PC-3 (cell line): Measurements from ENCODE around the gene PLPPR3. TPM values are rescaled to one million over a fixed set of nuclear protein-coding genes. Genes with fewer than 3 reads are reported as not detected.
"Not testable (repeated sequence)": the region's sequence is repeated elsewhere in the genome, so short reads cannot be mapped to it uniquely, and the experiment has no call there.

Experiments used
- ATAC-seq: fragments of 200-7000 bp; cut with Tn5 transposase; 2 replicates; pipeline ENCODE4 v1.9.1; 2020; ENCODE audit warnings: mild to moderate bottlenecking, moderate library complexity
- BruUV-seq: library from RNA; stranded (reverse); fragments of 400-500 nt; replicated peaks from 2 replicates; lab custom pipeline; 2021; lab: Mats Ljungman, UMichigan
- CTCF ChIA-PET: fragments of 300-600 bp; sonication (Branson Sonifier 250); formaldehyde crosslinking; loops from one replicate; lab custom pipeline; 2022; ENCODE audit warnings: antibody characterized with exemption; lab: Charles Lee
- POLR2A ChIA-PET: fragments of 300-600 bp; sonication (Branson Sonifier 250); formaldehyde crosslinking; loops from one replicate; lab custom pipeline; 2022; ENCODE audit warnings: antibody characterized with exemption; ENCODE audit not compliant: unreplicated experiment; lab: Charles Lee
- DNase-seq: peaks from one replicate; pipeline ENCODE4 v3.0.0-alpha.2; 2015
- H2AFZ ChIP-seq: fragments of 300-600 bp; sonication (generic); 2 replicates; pipeline ENCODE4 v1.6.0; 2016; ENCODE audit warnings: antibody characterized with exemption, low read length
- H3F3A ChIP-seq: fragments of 300-600 bp; sonication (generic); one replicate; pipeline ENCODE4 v1.6.0; 2017; ENCODE audit warnings: antibody characterized with exemption, low read length, control low read depth, mild to moderate bottlenecking; ENCODE audit not compliant: unreplicated experiment
- H3K27ac ChIP-seq: fragments of 300-600 bp; sonication (generic); 2 replicates; pipeline ENCODE4 v1.5.1; 2016; ENCODE audit warnings: mild to moderate bottlenecking, low read length
- H3K27me3 ChIP-seq: fragments of 300-600 bp; sonication (generic); 2 replicates; pipeline ENCODE4 v1.6.1; 2016; ENCODE audit warnings: low read length, mixed read lengths
- H3K36me3 ChIP-seq: fragments of 300-600 bp; sonication (generic); 2 replicates; pipeline ENCODE4 v1.6.1; 2016; ENCODE audit warnings: low read depth, mixed run types, low read length, mixed read lengths
- H3K4me1 ChIP-seq: fragments of 300-600 bp; sonication (generic); 2 replicates; pipeline ENCODE4 v1.5.1; 2016; ENCODE audit warnings: low read length; ENCODE audit not compliant: insufficient read depth
- H3K4me2 ChIP-seq: fragments of 300-600 bp; sonication (generic); 2 replicates; pipeline ENCODE4 v1.6.0; 2016; ENCODE audit warnings: low read length
- H3K4me3 ChIP-seq: fragments of 300-600 bp; sonication (generic); 2 replicates; pipeline ENCODE4 v1.5.1; 2016; ENCODE audit warnings: mild to moderate bottlenecking, low read length, mixed read lengths
- H3K79me2 ChIP-seq: fragments of 300-600 bp; sonication (generic); 2 replicates; pipeline ENCODE4 v1.6.1; 2017; ENCODE audit warnings: low read length, mixed read lengths
- H3K9ac ChIP-seq: fragments of 300-600 bp; sonication (generic); 2 replicates; pipeline ENCODE4 v1.6.0; 2016; ENCODE audit warnings: mild to moderate bottlenecking, low read length
- H3K9me2 ChIP-seq: fragments of 300-600 bp; sonication (generic); replicated peaks from 2 replicates; pipeline ENCODE4 v1.6.1; 2016; ENCODE audit warnings: mixed run types, low read length, mixed read lengths
- H3K9me3 ChIP-seq: fragments of 300-600 bp; sonication (generic); 2 replicates; pipeline ENCODE4 v1.6.1; 2016; ENCODE audit warnings: low read length, mixed read lengths
- H4K20me1 ChIP-seq: fragments of 300-600 bp; sonication (generic); 2 replicates; pipeline ENCODE4 v1.6.1; 2016; ENCODE audit warnings: low read length, mixed read lengths
- EZH2 ChIP-seq: fragments of 300-600 bp; sonication (generic); IDR thresholded peaks from one replicate; pipeline ENCODE4 v1.6.1; 2017; ENCODE audit warnings: antibody characterized with exemption, mild to moderate bottlenecking, low read length; ENCODE audit not compliant: unreplicated experiment
- EZH2phosphoT487 ChIP-seq: fragments of 300-600 bp; sonication (generic); IDR thresholded peaks from 2 replicates; pipeline ENCODE4 v1.6.1; 2018; ENCODE audit warnings: mild to moderate bottlenecking, antibody characterized with exemption, low read length, borderline replicate concordance
- intact Hi-C: fragments of 100-400 bp; cut with micrococcal nuclease; formaldehyde crosslinking; loops from 2 replicates; pipeline ENCODE4 v1.9.0; 2023
- total RNA-seq: library from RNA; depleted of rRNA; stranded (reverse); fragments of >200 nt; gene quantifications from 2 replicates; pipeline ENCODE4 v1.2.3, GENCODE V29; 2014
- TF ChIP-seq, protein P1 (sequence below): fragments of 300-600 bp; sonication (generic); conservative IDR thresholded peaks from 2 replicates; pipeline ENCODE4 v1.5.1; 2017; ENCODE audit warnings: antibody characterized with exemption, low read depth, mild to moderate bottlenecking, low read length

The PLPPR3 gene
- total RNA-seq, 1 experiment from 2014 or later = not detected

GRCh38 chr19:824885-825284 is 3.1 kb upstream of the PLPPR3 start:
- Histone ChIP-seq H2AFZ (no peak overlapping the region), H3K36me3 (no peaks in the 10 kb centered on the region), H3K4me2 (no peak overlapping the region), H3K4me3 (no peak overlapping the region), H3K9me2 (no peaks in the 10 kb centered on the region), H3K4me1 (no peaks in the 10 kb centered on the region), H3F3A (no peaks in the 10 kb centered on the region), H3K27ac (no peak overlapping the region), H3K27me3 (no peaks in the 10 kb centered on the region), H3K9me3 (no peaks in the 10 kb centered on the region), H4K20me1 (no peaks in the 10 kb centered on the region), H3K9ac (no peak overlapping the region), H3K79me2 (no peaks in the 10 kb centered on the region)
- intact Hi-C loops = no loop called here
- TF ChIP-seq EZH2phosphoT487 = no peak
- BruUV-seq = no TSS peak
- DNase-seq = no peak
- POLR2A ChIA-PET = no interaction called here
- CTCF ChIA-PET = no interaction called here
- ATAC-seq = no peak

GRCh38 chr19:823565-824121 is 1.9 kb upstream of the PLPPR3 start:
- no peaks in the 10 kb centered on the region for H3K9me3 ChIP-seq
- TF ChIP-seq EZH2 (no peak), EZH2phosphoT487 (no peak)
- TF ChIP-seq, protein P1, sequence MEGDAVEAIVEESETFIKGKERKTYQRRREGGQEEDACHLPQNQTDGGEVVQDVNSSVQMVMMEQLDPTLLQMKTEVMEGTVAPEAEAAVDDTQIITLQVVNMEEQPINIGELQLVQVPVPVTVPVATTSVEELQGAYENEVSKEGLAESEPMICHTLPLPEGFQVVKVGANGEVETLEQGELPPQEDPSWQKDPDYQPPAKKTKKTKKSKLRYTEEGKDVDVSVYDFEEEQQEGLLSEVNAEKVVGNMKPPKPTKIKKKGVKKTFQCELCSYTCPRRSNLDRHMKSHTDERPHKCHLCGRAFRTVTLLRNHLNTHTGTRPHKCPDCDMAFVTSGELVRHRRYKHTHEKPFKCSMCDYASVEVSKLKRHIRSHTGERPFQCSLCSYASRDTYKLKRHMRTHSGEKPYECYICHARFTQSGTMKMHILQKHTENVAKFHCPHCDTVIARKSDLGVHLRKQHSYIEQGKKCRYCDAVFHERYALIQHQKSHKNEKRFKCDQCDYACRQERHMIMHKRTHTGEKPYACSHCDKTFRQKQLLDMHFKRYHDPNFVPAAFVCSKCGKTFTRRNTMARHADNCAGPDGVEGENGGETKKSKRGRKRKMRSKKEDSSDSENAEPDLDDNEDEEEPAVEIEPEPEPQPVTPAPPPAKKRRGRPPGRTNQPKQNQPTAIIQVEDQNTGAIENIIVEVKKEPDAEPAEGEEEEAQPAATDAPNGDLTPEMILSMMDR = no peak
- no peak for DNase-seq
- H3K36me3 ChIP-seq = no peaks in the 10 kb centered on the region
- no TSS peak for BruUV-seq
- intact Hi-C loops = no loop called here
- H3K27me3 ChIP-seq = no peaks in the 10 kb centered on the region
- no peaks in the 10 kb centered on the region for H3K9me2 ChIP-seq
- no peak overlapping the region for H3K4me3 ChIP-seq
- H2AFZ ChIP-seq = no peak overlapping the region
- no peak for ATAC-seq
- ChIA-PET CTCF (no interaction called here), POLR2A (no interaction called here)
- no peaks in the 10 kb centered on the region for H3F3A ChIP-seq
- no peaks in the 10 kb centered on the region for H4K20me1 ChIP-seq
- H3K27ac ChIP-seq = no peak overlapping the region
- H3K9ac ChIP-seq = no peak overlapping the region
- H3K4me2 ChIP-seq = no peak overlapping the region
- H3K4me1 ChIP-seq = no peaks in the 10 kb centered on the region
- no peaks in the 10 kb centered on the region for H3K79me2 ChIP-seq

GRCh38 chr19:821231-821824 is 427 bp downstream of the PLPPR3 start:
- TF ChIP-seq EZH2 (no peak), EZH2phosphoT487 (no peak)
- TF ChIP-seq, protein P1 = no peak
- Histone ChIP-seq H3K79me2 (no peaks in the 10 kb centered on the region), H3K27me3 (no peaks in the 10 kb centered on the region), H2AFZ (no peak overlapping the region), H3K4me3 (no peak overlapping the region), H4K20me1 (no peaks in the 10 kb centered on the region), H3K9me3 (no peaks in the 10 kb centered on the region), H3K4me1 (no peaks in the 10 kb centered on the region), H3K9ac (no peak overlapping the region), H3K4me2 (no peak overlapping the region), H3F3A (no peaks in the 10 kb centered on the region), H3K27ac (no peak overlapping the region), H3K36me3 (no peaks in the 10 kb centered on the region), H3K9me2 (no peaks in the 10 kb centered on the region)
- no TSS peak for BruUV-seq
- ChIA-PET POLR2A (no interaction called here), CTCF (no interaction called here)
- intact Hi-C loops = no loop called here
- DNase-seq (no peak), ATAC-seq (no peak)

- H3K9ac ChIP-seq, H4K20me1 ChIP-seq, H3K9me2 ChIP-seq, intact Hi-C loops, H3F3A ChIP-seq, H2AFZ ChIP-seq, H3K4me2 ChIP-seq, BruUV-seq, H3K4me1 ChIP-seq, H3K4me3 ChIP-seq, H3K9me3 ChIP-seq, DNase-seq, POLR2A ChIA-PET, ATAC-seq, CTCF ChIA-PET, H3K36me3 ChIP-seq, H3K27me3 ChIP-seq, H3K79me2 ChIP-seq, H3K27ac ChIP-seq: not testable (repeated sequence)
Observed at GRCh38 chr19:820212-820611, 1.5 kb downstream of the PLPPR3 start.
